GM23248 (cell line): ENCODE measurements around the gene ARID3B.

Experiments used
- EZH2 ChIP-seq: fragments of 200-600 bp; sonication (generic); IDR thresholded peaks from 2 replicates; pipeline ENCODE4 v1.6.1; 2018; ENCODE audit warnings: antibody characterized with exemption, mild to moderate bottlenecking; ENCODE audit not compliant: insufficient read depth, poor library complexity, severe bottlenecking
- EZH2phosphoT487 ChIP-seq: fragments of 200-600 bp; sonication (generic); IDR thresholded peaks from 2 replicates; pipeline ENCODE4 v1.6.1; 2018; ENCODE audit warnings: antibody characterized with exemption, moderate library complexity, mild to moderate bottlenecking, low read depth; ENCODE audit not compliant: insufficient read depth

DNA sequence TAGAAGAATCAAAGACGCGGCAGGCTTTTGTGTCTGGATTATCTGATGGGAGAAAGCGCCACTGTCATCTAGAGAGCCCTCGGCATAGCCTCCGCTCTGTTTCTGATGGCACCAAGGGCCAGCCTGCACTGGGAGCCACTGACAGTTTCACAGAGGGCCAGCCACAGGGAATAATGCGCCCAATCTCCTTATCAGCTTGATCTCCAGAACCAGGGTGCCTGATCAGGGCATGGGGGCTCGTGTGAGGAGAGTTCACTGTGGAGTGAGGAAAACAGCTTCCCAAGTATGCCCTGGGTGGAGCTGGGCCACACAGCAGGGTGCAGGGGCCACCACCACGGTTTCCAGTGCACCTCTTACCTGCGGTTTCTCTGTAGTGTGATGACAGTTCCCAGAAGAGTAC, 44.8 kb downstream of the ARID3B start:
- TF ChIP-seq EZH2phosphoT487, result no peak
- no peak for TF ChIP-seq EZH2
